Putamen (tissue), 1 donor: Measurements from ENCODE around the gene B3GALT5.

Experiments used
- DNase-seq: peaks from one replicate; pipeline ENCODE4 v3.0.0-alpha.2; 2016; ENCODE audit warnings: low spot score

Gene B3GALT5

DNA sequence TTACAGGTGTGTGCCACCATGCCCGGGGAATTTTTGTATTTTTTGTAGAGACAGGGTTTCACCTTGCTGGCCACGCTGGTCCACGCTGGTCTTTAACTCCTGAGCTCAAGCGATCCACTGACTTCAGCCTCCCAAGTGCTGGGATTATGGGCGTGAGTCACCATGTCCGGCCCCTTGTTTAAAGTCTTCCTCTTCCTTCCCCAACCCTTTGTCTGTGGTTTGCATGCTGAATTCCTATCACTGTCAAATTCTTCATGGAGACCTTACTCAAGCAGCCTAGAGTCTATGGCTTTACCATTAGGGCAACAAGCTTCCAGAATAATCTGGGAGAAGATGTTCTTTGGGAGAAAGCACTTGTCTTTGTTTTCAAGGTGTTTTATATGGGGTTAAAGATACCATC is 34.7 kb downstream of the B3GALT5 start:
- no peak for DNase-seq

DNA sequence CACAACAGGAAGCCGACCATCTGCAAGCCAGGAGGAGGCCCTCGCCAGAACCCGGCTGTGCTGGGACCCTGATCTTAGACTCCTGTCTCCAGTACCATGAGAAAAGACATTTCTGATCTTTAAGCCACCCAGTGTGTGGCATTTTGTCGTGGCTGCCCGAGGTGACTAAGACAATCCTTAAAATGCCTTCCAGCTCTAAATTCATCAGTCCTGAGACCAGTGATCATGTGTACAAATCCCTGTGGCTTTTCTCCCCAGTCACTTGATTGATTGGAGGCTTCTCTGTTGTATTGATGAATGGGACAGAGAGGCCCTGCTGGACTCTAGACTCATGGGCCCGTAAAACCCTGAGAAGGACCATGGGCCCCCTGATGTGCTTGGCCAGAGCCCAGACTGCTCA is 36.1 kb downstream of the B3GALT5 start:
- DNase-seq: no peak

DNA sequence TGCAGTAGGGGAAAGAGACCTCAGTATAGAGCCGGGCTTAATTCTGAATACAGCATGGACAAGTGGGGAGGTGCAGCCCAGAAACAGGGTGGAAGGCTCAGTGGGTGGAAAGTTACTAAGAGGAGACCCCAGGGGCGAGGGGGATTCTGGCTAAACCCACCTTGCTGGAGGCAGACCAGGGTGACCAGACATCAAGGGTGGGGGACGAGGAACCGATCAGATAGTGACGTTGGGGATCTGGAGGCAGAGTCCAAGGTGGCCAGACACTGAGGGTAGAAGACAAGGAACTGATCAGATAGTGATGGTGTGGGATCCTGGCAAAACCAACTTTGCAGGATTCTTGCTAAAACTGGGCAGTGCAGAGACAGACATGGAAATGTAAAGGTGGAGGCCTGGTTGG is 36.8 kb downstream of the B3GALT5 start:
- no peak for DNase-seq

DNA sequence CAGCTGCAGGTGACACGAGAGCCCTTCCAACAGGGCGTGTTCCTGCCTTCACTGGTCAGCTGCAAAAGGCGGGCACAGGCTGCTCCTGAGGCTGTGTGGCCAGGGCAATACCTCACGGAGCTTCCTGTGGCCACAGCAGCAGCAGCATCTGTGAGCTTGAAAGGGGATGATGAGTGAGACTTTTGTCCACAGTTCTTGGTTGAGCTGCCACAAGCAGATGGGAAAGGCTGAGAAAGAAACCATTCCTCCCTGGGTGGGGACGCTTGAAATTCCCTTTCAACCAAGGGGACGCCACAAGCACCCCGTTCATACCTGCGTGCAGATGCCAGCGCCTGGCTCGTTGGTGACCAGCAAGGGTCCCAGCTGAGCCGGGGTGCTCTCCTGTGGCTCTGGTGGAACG is 37.6 kb downstream of the B3GALT5 start:
- no peak for DNase-seq

DNA sequence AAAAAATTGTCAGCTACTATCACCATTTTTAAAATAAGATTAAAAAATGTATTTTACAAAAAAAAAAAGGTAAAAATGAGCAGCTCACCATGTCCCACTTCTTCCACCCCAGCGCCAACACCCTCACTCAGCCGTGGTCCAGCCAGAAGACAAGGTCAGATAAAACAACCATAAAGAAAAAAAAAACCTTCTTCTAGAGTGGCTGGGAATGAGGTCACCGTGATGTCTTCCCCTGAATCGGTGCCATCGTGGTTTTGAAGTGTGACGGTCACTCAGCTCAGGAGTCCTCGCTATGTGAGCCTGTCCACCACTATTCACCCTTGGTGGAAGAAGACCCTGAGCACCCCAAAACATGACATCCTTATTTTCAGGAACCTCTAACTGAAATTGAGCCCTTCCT is 38.1 kb downstream of the B3GALT5 start:
- no peak for DNase-seq

DNA sequence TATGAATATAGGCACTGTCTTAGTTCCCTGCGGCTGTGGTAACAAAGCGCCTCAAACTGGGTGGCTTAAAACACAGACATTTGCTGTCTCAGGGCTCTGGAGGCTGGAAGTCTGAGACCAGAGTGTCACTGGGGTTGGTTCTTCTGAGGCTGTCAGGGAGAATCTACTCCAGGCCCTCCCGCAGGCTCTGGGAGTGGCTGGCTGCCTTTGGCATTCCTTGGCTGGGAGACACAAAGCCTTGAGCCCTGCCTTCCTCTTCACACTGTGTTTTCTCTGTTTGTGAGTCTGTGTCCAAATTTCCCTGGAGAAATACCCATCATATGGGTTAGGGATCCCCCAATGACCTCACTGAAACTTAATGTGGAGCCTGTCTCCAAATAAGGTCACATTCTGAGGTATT is 38.5 kb downstream of the B3GALT5 start:
- DNase-seq: no peak

DNA sequence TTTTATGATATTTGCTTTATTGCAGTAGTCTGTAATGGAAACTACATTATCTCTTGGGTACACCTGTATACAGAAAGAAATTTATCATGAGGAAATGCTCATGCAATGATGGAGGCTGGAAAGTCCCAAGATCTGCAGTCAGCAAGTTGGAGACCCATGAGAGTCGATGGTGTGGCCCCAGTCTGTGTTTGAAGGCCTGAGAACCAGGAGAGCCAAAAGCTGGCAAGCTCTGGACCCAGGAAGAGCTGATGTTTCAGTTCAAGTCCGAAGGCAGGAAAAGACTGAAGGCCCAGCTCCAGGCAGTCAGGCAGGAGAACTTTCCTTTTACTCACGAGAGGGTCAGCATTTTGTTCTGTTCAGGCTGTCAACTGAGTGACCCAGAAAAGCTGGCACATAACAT is 42.2 kb downstream of the B3GALT5 start:
- DNase-seq: no peak

DNA sequence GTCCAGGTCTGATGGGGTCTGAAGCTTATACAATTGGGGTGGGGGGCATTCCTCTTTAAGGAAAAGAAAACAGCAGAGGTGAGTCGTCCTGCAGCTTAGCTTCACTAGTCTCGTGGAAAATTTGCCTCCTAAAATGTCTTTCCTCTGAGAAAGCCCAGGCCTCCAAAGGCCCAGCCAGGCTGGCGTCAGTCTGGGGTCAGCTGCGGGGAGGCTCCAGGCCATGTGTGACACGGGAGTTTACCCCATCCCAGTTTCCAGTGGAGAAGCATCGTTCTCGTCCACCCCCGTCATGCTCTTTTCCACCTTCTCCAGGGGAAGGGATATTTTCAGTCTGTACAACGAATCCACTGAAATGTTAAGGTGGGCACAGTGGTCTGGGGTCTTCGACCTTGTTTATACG is 42.8 kb downstream of the B3GALT5 start:
- no peak for DNase-seq

DNA sequence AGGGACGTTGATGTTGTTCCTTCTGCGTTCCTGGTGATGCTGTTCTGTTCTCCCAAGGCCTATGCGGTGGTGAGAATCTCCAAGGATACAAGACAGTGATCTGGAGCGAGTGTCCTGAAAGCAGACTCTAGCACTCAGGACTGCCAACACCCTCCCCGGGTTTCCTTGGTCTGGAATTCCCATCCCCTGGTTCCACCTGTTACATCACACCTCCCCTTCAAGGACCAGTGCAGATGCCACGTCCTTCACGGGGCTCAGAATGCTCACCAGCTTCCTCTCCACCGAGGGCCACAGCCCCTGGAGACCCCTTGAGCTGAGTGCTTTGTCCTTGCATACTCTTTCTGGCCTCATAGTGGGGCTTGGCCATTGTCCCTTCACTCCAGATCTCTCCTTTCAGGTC is 43.5 kb downstream of the B3GALT5 start:
- DNase-seq: no peak

DNA sequence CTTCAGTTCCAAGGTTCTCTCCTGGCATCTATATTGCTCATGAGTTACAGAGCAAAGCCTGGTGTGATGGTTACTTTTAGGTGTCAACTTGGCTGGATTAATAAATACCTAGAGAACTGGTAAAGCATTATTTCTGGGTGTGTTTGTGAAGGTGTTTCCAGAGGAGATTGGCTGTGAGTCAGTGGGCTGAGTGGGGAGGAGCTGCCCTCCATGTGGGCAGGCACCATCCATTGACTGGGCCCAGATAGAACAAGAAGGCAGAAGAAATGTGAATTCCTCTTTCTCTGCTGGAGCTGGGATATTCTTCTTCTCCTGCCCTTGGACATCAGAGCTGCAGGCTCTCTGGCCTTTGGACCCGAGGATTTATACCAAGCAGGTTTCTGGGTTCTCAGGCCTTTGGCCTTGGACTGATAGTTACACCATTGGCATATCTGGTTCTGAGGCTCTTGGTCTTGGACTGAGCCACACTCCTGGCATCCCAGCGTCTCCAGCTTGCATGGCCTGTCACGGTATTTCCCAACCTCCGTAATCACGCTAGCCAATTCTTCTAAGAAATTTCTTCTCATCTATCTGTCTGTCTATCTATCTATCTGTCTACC is 44.5 kb downstream of the B3GALT5 start:
- no peak for DNase-seq

DNA sequence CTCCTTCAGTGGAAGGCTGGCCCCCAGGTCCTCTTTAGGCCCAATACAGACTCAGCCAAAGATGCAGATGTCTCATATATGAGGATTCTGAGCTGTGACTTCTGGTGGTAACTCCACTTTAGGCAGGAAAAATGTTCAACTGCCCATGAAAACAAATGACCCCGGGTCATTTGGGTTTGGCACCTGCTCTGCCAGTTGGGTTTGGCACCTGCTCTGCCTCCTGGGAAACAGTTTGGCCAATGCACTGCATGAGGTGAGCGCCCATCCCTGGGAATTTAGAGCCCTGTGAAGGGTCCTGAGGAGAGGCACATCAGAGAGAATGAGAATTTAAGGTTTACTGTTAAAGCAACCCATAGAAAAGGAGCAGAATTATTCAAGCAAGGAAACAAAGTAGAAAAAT is 45.3 kb downstream of the B3GALT5 start:
- no peak for DNase-seq

DNA sequence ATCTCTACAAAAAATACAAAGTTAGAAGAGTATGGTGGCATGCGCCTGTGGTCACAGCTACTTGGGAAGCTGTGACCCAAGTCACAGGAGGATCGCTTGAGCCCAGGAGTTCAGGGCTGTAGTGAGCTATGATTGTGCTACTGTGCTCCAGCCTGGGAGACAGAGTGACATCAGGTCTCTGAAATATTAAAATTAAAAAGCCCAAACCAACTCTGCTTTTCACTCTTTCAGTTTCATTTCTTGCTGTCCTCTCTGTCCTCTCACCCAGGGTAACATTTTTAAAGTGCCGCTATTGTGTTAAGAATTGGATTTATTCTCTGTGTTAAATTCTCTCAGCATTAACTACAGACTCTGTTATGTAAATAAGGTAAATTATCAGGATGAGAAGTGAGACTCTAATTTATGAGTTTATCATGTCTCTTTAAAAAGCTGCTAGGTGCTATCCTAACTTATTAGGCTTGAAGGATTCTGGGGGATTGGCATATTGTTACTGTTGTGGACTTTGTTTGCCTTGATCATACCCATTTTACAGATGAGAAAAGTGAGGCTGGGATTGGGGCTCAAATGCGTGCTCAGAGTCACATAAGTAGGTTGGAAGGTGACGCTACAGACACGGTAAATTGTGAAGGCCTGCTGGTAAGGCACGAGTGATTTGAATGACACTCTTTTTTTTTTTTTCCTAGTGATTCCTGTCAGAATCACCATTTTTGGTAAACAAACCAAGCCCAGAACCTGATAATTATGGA is 46.5 kb downstream of the B3GALT5 start:
- no peak for DNase-seq

DNA sequence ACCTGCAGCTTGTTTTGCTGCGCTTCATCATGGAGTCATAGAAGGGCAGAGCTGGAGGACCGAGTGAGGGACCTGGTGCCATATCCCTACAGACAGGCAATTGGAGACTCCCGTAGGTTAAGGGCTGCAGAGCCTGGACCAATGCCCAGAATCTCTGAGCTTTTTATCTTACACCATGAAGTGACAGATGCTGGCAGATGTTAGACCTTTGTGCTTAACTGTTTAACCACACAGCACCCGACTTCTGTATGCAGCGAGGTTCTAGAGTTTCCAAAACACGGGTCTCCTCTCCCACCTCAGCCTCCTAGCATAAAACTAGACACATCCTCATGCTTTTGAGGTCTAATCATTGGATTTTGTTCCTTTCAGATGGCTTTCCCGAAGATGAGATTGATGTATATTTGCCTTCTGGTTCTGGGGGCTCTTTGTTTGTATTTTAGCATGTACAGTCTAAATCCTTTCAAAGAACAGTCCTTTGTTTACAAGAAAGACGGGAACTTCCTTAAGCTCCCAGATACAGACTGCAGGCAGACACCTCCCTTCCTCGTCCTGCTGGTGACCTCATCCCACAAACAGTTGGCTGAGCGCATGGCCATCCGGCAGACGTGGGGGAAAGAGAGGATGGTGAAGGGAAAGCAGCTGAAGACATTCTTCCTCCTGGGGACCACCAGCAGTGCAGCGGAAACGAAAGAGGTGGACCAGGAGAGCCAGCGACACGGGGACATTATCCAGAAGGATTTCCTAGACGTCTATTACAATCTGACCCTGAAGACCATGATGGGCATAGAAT is 47.6 kb downstream of the B3GALT5 start:
- no peak for DNase-seq

DNA sequence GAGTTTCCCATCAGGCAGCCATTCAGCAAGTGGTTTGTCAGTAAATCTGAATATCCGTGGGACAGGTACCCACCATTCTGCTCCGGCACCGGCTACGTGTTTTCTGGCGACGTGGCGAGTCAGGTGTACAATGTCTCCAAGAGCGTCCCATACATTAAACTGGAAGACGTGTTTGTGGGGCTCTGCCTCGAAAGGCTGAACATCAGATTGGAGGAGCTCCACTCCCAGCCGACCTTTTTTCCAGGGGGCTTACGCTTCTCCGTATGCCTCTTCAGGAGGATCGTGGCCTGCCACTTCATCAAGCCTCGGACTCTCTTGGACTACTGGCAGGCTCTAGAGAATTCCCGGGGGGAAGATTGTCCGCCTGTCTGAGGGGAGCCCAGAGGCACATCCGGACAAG is 48.4 kb downstream of the B3GALT5 start:
- DNase-seq: no peak

DNA sequence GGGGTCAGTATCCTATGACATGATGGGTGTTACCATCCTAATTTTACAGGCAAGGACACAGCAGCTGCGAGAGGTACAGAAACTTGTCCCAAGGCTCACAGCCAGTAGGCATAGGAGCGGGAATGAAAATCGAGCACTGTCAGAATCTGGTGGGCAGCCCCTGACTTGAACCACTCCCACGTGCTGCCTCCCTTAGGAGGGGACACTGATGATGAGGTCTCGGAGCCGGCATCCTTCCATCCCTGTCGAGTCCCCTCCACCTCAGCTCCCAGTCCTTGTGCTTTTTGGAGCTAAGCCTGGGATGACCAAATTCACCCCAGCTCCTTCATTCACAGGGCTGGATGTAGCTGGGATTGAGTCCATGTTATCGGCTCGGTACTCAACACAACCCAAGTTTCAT is 49.0 kb downstream of the B3GALT5 start:
- no peak for DNase-seq

DNA sequence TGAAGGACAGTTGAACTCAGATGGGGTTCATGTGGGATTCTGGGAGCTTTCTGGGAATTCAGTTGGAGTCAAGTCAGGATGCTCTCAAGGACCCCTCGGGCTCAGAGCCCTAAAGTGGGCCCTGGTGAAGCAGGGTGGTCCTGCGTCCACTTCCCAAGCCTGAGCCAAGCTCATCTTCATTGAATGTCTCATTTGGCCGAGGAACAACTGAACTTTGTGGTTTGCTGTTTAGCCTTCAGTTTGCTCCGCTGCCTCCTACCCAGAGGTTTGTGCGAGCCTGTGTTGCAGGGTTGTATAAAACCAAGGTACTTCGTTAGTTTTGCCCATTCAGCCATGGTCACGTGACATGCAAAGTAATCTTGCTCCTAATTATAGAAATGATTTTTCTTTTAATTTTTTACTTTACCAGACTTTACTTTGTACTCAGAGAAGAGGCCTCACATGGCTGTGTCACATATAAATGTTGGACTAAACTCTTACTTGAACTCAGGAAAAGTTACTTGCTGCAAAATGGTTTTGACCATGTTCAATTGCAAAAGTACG is 49.7 kb downstream of the B3GALT5 start:
- no peak for DNase-seq

DNA sequence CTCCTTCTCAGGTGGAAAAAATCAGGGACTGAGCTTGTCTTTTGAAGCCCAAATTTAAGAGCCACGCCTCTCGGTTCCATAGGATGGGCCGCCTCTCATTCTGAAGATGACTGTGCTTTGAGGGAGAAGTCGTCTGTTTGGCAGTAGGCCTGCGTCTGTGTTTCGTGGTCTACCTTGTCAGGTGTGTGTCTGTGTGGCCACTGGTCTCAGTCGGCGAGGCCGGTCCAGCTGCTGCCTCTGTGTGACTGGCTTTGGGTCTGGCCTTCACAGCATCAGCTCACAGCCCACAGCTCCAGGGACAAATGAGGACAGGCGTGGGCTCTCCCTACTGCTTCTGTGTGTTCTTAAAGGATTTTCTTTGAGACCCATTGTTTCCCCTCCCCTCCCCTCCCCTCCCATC is 50.3 kb downstream of the B3GALT5 start:
- DNase-seq: no peak

DNA sequence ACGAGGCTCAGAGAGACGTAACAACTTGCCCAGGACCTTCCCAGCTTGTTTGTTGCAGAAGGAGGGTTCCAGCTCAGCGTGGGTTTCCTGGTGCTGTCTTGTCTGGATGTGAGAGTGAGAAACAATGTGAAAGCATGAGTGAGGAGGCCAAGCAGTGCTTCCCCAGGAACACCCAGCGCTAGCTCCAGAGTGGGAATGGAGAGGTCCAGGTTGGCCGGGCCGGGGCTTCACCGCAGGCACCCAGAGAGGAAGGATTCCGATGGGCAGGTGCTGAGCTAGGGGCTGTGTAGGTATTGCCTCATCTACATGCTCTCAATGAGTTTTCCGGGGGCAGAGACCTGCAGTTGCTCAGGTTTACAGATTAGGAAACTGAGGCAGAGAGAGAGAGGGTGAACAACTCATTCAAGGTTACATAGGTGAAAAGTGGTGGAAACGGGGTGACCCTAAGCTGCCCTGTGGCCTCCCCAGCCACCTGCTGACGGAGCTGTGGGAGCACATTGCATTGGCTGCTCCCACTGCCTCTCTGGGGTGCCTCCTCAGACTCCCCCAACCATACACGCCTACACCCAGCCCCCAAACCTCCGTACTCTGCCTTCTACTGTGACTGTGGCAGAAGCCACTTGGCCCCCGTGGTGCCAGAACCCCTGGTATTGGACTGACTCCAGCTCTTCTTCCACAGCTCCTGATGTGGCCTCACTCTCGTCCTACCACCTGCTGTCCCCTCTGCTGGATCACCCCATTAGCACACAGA is 51.2 kb downstream of the B3GALT5 start:
- DNase-seq: no peak

DNA sequence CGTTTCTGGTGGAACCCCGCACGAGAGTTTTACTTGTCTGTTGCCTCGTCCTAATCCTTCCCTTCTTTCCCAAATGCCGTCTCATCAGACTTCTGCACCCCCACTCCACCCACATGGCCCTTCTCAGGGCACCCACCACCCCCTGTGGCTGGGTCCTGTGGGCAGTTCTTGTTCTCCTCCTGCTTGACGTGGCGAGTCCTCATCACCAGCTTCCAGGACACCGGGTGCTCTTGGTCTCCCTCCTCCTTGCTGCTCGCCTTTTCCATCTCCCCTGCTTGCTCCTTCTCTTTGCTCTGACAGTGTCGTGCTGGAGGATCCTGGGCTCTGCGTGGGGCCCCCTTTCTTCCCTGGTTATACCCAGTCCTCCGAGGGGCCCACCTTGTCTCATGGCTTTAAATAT is 51.8 kb downstream of the B3GALT5 start:
- no peak for DNase-seq

DNA sequence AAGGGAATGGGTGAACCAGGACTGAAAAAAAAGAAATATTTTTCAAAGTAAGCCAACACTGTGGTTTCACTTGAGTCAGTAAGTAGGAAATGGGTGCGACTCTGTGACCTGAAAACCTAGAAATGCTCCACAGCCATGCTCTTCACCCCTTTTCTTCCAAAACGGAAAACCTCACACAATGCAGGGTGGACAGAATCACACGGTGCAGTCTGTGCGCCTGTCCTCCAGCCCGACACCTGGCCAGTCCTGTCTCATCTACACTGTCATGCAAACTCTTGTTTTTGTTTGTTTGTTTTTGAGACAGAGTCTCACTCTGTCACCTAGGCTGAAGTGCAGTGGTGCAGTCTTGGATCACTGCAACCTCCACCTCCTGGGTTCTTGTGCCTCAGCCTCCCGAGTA is 53.3 kb downstream of the B3GALT5 start:
- DNase-seq: no peak

DNA sequence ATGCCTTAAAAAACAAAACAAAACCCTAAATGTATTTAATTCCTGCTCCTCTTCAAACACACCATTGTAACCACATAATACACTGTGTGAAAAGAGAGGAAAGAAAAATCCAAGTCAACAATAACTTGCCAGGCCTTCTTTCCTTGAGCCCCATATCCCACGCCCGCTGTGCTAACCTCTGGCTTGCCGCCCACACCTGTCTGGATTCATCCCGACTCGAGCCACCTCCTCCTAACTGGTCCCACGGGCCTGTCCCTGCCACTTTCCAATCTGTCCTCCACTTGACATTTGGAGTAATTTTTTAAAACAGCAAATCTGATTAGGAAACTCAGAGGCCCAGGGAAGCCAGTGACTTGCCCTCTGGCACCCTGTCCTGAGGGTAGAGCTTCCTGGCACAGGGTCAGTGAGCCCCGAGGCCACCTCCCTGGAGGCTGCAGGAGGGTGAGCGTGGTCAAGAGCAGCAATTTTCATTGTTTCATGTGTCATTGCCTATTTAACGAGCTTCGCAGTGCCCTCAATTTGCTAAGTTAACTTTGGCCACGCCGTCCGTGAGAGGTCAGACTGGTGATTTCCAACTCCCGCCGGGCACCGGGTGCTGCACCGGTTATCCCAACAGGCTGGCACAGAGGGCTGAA is 54.1 kb downstream of the B3GALT5 start:
- no peak for DNase-seq

DNA sequence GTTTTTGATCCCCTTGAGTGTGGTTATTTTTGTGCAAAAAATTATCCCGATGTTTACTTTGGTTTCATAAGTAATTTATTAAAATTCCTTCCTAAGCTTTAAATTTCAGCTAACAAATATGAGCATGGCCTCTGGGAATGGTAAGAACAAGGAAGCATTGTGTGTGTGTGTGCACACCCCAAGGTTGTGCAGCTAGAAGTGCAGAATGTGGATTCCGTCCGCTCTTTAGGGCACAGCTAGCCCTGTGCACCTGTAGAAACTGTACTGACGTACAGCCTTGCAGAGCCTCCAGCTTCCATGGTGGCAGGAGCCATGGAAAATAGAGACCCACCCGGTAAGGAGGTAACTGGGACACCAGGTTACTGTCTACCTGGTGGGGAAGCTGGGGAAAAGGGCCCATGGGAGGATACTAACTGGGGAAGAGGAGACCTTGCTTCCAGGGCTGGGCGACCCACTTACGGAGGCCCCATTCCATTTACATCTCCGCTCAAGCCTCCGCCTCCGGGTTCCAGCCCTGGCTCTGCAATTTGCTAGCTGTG is 54.7 kb downstream of the B3GALT5 start:
- DNase-seq: no peak
